ENCODE data around the gene CDK9. TPM values are rescaled to one million over a fixed set of nuclear protein-coding genes. Genes with fewer than 3 reads are reported as not detected.

Gene CDK9
- 17.8 and 23.2 TPM in 2 replicates for total RNA-seq

GRCh38 chr9:127785933-127786772, at the start of gene CDK9:
CDK9 (plus strand) TSS chr9:127786034; CDS start chr9:127786149, 115 bp downstream.

DNA sequence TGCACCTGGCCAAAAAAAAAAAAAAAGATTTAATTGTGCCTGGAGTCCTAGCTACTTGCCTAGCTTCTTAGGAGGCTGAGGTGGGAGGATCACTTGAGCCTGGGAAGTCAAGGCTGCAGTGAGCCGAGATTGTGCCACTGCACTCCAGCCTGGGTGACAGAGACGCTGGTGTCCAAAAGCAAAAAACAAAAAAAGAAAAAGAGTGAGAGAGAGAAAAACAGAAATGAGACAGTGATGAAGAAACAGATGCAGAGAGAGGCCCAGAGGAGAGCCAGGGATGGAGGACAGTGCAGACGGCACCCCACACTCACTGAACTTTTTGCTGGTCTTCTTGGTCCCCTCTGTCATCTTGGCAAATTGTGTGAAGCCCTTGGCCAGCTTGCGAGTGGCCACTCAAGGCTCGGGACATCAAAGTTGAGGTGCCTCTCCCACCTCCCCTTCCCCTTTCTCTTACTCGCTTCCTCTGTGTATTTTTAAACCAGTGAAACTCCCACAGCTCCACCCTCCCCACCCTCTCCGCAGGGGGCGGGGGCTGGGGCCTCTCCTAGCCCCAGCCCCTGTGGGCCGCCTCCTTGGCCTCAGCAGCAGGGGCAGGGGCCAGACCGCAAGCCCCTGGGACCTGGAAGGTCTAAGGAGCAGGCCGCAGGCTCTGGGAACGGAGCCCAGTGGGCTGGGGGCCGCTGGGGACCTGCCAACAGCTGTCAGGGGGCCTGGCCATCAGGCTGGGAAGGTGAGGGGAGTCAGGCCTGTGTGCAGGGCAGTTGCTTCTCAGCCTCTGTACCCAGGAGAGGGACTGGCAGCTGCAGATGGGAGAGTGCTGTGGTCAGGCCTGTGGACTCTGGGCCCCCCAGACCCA, 7.3 kb upstream of the CDK9 start, which contains the start of gene SH2D3C:
TSS of gene SH2D3C (minus strand) at position 387 of the 856 bp plus-strand sequence. CDS start at position 348, 39 bp downstream.

DNA sequence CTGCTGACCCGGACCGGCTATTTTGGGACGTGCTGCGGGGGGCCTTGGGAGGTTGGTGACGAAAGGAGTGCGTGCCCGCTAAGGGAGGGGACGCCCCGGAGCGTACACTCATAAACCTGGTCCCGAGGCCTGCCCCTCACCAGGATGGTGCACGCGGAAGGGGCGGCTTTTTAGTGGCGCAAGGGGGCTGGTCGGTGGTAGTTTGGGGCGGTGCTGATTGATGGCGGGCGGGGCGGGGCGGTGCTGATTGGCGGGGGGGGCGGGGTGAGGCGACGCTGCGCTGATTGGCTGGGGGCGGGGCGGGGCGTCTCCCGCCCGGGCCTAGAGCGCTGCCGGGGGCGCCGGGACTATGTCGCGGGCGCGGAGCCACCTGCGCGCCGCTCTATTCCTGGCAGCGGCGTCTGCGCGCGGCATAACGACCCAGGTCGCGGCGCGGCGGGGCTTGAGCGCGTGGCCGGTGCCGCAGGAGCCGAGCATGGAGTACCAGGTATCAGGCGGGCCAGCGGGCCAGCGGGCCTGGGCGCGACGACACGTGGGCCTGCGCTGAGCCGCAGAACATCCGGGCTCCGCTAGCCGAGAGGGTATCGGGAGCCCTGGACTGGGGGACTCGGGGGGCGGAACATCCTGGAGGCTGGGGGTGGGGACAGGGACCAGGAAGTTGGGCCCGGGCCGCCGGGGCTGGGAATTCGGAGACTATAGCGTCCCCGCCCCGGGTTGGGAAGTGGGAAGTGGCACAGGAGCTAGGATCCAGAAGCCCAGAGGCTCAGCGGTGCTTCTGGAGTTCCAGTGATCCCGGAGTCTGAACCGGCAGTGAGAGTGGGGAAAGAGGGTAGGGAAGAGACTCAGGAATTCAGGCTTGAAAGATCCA, 17.0 kb downstream of the CDK9 start, which contains the start of gene FPGS:
TSS of gene FPGS (plus strand) at position 307 of the 868 bp plus-strand sequence. CDS start at position 350, 43 bp downstream.

Other genes starting within 250 kb of the CDK9 start
- gene STXBP1, start 173.8 kb upstream of the CDK9 start, total RNA-seq: 19.0 and 20.1 TPM in 2 replicates
- not detected in 2 replicates for gene CFAP157, start 79.0 kb upstream of the CDK9 start, total RNA-seq
- gene PTRH1, start 70.4 kb upstream of the CDK9 start, total RNA-seq: 28.9 and 36.0 TPM in 2 replicates
- under 0.01 TPM in 1 of 2 replicates, not detected in the other for gene TTC16, start 70.0 kb upstream of the CDK9 start, total RNA-seq
- 10.1 and 13.6 TPM in 2 replicates for gene TOR2A, start 50.7 kb upstream of the CDK9 start, total RNA-seq
- gene SH2D3C, start 7.4 kb upstream of the CDK9 start, total RNA-seq: under 0.01 TPM in 1 of 2 replicates, not detected in the other
- 59.8 and 65.4 TPM in 2 replicates for gene FPGS, start 16.8 kb downstream of the CDK9 start, total RNA-seq
- 47.2 and 48.9 TPM in 2 replicates for gene ENG, start 68.6 kb downstream of the CDK9 start, total RNA-seq
- gene AK1, start 91.6 kb downstream of the CDK9 start, total RNA-seq: 73.0 and 87.0 TPM in 2 replicates
- gene ST6GALNAC6, start 113.6 kb downstream of the CDK9 start, total RNA-seq: 45.4 and 49.1 TPM in 2 replicates
- 32.6 and 41.0 TPM in 2 replicates for gene ST6GALNAC4, start 131.0 kb downstream of the CDK9 start, total RNA-seq
- gene PIP5KL1, start 144.7 kb downstream of the CDK9 start, total RNA-seq: 2.1 and 4.0 TPM in 2 replicates
- gene DPM2, start 151.8 kb downstream of the CDK9 start, total RNA-seq: 30.9 and 38.5 TPM in 2 replicates
- 3.0 and 4.2 TPM in 2 replicates for gene EEIG1, start 195.0 kb downstream of the CDK9 start, total RNA-seq